Small intestine (tissue), 7 donors: ENCODE results near the gene IER3IP1. TPM values are rescaled to one million over a fixed set of nuclear protein-coding genes. Genes with fewer than 3 reads are reported as not detected.

Experiments used
- DNase-seq, 2 donors: peaks; one replicate each; pipeline versions ENCODE4 v3.0.0 to v3.0.0-alpha.2; 2013
- FAIRE-seq: peaks from 2 replicates; lab custom pipeline; 2012; peaks lifted over from hg19 to GRCh38; lab: Jason Lieb, UNC
- H3K27ac ChIP-seq, 3 donors: one replicate each; pipeline ENCODE4 v1.5.1; 2013; ENCODE audit warnings: low read length in 2 of 3, mild to moderate bottlenecking in 2 of 3, control low read depth in 1 of 3, inconsistent platforms in 1 of 3, low read depth in 1 of 3, moderate library complexity in 1 of 3
- H3K27me3 ChIP-seq, 3 donors: one replicate each; pipeline ENCODE4 v1.6.1; 2013; ENCODE audit warnings: low read length in 3 of 3, inconsistent platforms in 1 of 3; ENCODE audit not compliant: control insufficient read depth in 3 of 3, insufficient read depth in 3 of 3
- H3K36me3 ChIP-seq, 3 donors: one replicate each; pipeline ENCODE4 v1.6.1; 2013; ENCODE audit warnings: low read length in 3 of 3, inconsistent platforms in 1 of 3, low read depth in 1 of 3, mild to moderate bottlenecking in 1 of 3, moderate library complexity in 1 of 3; ENCODE audit not compliant: control insufficient read depth in 3 of 3, insufficient read depth in 2 of 3
- H3K4me1 ChIP-seq, 3 donors: one replicate each; pipeline ENCODE4 v1.6.1; 2013; ENCODE audit warnings: low read length in 2 of 3, inconsistent platforms in 1 of 3, low read depth in 1 of 3, mild to moderate bottlenecking in 1 of 3, moderate library complexity in 1 of 3; ENCODE audit not compliant: control insufficient read depth in 3 of 3, insufficient read depth in 2 of 3
- H3K4me3 ChIP-seq, 3 donors: one replicate each; pipeline ENCODE4 v1.5.1; 2013; ENCODE audit warnings: low read length in 3 of 3, control low read depth in 1 of 3, inconsistent platforms in 1 of 3, low read depth in 1 of 3, mild to moderate bottlenecking in 1 of 3, moderate library complexity in 1 of 3
- H3K9me3 ChIP-seq, 2 donors: one replicate each; pipeline ENCODE4 v1.6.1; 2013; ENCODE audit warnings: low read depth in 1 of 2, low read length in 1 of 2; ENCODE audit not compliant: control insufficient read depth in 2 of 2, insufficient read depth in 1 of 2
- WGBS, 3 donors: extraction: QIAGEN DNeasy Blood & Tissue Kit; methylation state at CpG; one replicate each; pipeline ENCODE4 v1.1.7; 2013; 5-methylcytosine and 5-hydroxymethylcytosine counted together
- polyA plus RNA-seq, 4 donors: library from polyadenylated mRNA; stranded (reverse) in 3 of 4; unstranded in 1 of 4; fragments of 200-250 nt in 3 of 4; fragments of 120-200 nt in 1 of 4; gene quantifications; one replicate each; pipeline versions ENCODE4 v1.2.1 to v1.2.3, GENCODE V29; 2013
- donor health status: healthy with polysubstance abuse.
- donor health status: control.
- donor health status: control.
- donor health status: Bipolar disorder and iron deficiency.
- donor health status: healthy.

The IER3IP1 gene
- polyA plus RNA-seq, 4 donors = 14.1 to 33.0 (median 17.8) TPM

DNA sequence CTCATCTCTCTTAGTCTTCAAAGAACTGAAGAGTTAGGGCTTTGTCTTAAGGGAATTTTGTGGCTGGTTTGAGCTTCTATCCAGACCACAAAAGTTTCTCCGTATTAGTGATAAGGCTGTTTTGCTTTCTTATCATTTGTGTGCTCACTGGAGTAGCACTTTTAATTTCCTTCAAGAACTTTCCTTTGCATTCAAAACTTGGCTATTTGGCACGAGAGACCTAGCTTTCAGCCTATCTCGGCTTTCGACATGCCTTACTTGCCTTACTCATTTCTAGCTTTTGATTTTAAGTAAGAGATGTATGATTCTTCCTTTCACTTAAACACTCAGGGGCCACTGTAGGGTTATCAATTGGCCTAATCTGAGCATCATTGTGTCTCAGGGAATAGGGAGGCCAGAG lies 55.7 kb downstream of the IER3IP1 start:
- FAIRE-seq (no peak), DNase-seq (no peak)
- WGBS, 3 donors = 62 to 84% (median 75%) methylated on average over 4 of the region's 4 CpGs
- Histone ChIP-seq H3K36me3 (peaks cover 0 to 8% (median 1%) of the 10 kb centered on the region in 3 donors), H3K27ac (no peak overlapping the region), H3K4me1 (no peaks in the 10 kb centered on the region), H3K27me3 (no peaks in the 10 kb centered on the region), H3K4me3 (no peak overlapping the region), H3K9me3 (no peaks in the 10 kb centered on the region)

GRCh38 chr18:47118981-47119380 lies 57.2 kb downstream of the IER3IP1 start:
- Histone ChIP-seq H3K36me3 (peaks cover 0 to 14% (median 7%) of the 10 kb centered on the region in 3 donors), H3K4me1 (no peaks in the 10 kb centered on the region), H3K27me3 (no peaks in the 10 kb centered on the region), H3K4me3 (no peak overlapping the region), H3K9me3 (no peaks in the 10 kb centered on the region), H3K27ac (no peak overlapping the region)
- 94 to 98% (median 95%) methylated on average over 2 of the region's 2 CpGs for WGBS, 3 donors
- DNase-seq (no peak), FAIRE-seq (no peak)

DNA sequence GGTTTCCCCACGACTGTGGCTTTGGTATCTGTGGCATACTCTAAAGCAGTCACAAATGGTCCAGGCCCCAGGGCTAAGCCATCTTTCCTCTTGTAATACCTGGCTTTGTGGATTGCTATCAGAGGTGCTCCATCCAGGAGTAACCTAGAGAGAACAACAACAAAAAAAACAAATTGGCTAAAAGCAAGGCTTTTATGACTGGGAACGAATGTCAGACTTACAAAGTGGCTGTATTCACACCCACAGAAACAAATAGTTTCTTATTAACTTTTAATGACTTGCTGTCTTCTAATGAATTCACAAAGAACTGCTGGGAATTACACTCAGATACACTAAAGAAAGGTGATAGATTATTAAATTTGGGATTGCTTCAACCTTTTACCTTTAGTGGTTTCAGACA lies 61.0 kb downstream of the IER3IP1 start:
- Histone ChIP-seq H3K4me3 (no peak overlapping the region), H3K9me3 (no peaks in the 10 kb centered on the region), H3K27ac (no peak overlapping the region), H3K27me3 (no peaks in the 10 kb centered on the region), H3K36me3 (peaks cover 0 to 19% (median 13%) of the 10 kb centered on the region in 3 donors), H3K4me1 (no peaks in the 10 kb centered on the region)
- FAIRE-seq (no peak), DNase-seq (no peak)
- WGBS, 3 donors = 77 to 79% (median 79%) methylated on average over 2 of the region's 2 CpGs

- Histone ChIP-seq H3K9me3 (no peaks in the 10 kb centered on the region), H3K27ac (no peak overlapping the region), H3K36me3 (peaks cover 0 to 25% (median 13%) of the 10 kb centered on the region in 3 donors), H3K4me3 (no peak overlapping the region), H3K27me3 (no peaks in the 10 kb centered on the region), H3K4me1 (no peaks in the 10 kb centered on the region)
- DNase-seq (no peak), FAIRE-seq (no peak)
- 93 to 96% (median 93%) methylated on average over 2 of the region's 2 CpGs for WGBS, 3 donors
Observed at GRCh38 chr18:47113796-47114540, 62.2 kb downstream of the IER3IP1 start.

DNA sequence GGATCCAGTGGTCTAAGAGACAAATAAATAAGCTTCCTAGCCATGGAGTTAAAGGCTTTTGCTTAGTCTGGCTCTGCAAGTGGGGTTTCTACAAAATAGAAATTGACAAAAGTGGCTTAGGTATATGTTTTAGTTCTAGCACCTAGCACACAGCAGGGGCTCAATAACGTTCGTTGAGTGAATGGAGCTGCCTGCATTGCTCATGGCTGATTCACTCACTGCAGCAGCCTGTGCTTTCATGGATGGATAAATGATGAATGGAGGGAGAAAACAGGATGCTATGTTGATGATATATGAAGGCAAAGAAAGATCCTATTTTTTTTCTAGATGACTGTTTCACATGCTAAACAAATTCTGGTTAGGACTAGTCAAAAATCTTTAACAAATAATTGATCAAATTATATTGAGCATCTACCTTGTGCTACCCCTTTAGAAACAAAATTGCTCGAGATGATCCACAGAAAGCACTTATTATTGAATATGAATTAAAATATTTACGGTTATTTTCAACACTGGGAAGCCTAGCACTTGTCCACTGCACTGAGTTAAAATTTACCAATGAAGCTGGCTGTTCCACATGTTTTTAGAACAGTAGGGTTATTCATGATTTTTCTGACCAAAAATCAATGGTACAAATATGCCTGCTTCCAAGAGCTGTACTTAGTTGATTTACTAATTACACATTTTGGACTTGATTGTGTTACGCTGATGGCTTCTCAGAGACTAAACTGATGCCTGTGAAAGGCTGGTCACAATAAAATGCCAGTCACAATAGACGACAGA lies 65.5 kb downstream of the IER3IP1 start:
- peaks cover 0 to 28% (median 27%) of the 10 kb centered on the region in 3 donors for H3K36me3 ChIP-seq
- H3K27me3 ChIP-seq = no peaks in the 10 kb centered on the region
- no peaks in the 10 kb centered on the region for H3K4me1 ChIP-seq
- DNase-seq (no peak), FAIRE-seq (no peak)
- H3K9me3 ChIP-seq = no peaks in the 10 kb centered on the region
- H3K27ac ChIP-seq = no peak overlapping the region
- WGBS, 3 donors = 83 to 91% (median 90%) methylated on average over 6 of the region's 6 CpGs
- H3K4me3 ChIP-seq = no peak overlapping the region

- H3K4me3 ChIP-seq = no peak overlapping the region
- no peak for FAIRE-seq
- H3K9me3 ChIP-seq = no peaks in the 10 kb centered on the region
- WGBS, 3 donors = 84 to 90% (median 89%) methylated on average over 1 of the region's 1 CpG
- H3K27ac ChIP-seq = no peak overlapping the region
- no peaks in the 10 kb centered on the region for H3K4me1 ChIP-seq
- no peaks in the 10 kb centered on the region for H3K27me3 ChIP-seq
- peaks cover 0 to 25% (median 24%) of the 10 kb centered on the region in 3 donors for H3K36me3 ChIP-seq
- DNase-seq = no peak
Observed at GRCh38 chr18:47109720-47110119, 66.4 kb downstream of the IER3IP1 start.

DNA sequence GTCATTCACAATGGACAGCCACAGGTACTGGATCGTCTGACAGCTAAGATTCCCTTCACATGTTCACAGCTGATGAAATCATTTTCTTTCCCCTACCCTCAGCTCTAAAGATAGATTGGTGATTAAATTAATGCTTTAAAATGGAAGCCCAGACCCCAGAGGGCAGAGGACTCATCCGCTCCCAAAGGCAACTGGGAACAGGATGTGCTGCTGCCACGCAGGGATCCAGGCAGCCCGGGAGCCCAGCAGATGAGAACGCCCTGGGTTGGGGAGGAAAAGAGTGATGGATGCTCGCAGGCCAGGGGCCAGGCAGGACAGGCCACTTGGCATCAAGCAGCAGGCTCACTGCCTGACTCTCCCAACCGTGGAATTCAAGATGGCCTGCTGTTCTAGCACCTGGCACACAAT lies 67.2 kb downstream of the IER3IP1 start:
- Histone ChIP-seq H3K27me3 (no peaks in the 10 kb centered on the region), H3K9me3 (no peaks in the 10 kb centered on the region), H3K27ac (no peak overlapping the region), H3K4me1 (no peaks in the 10 kb centered on the region), H3K36me3 (peaks cover 0 to 24% (median 22%) of the 10 kb centered on the region in 3 donors), H3K4me3 (no peak overlapping the region)
- WGBS, 3 donors = 90 to 96% (median 94%) methylated on average over 7 of the region's 7 CpGs
- no peak for FAIRE-seq
- no peak for DNase-seq

DNA sequence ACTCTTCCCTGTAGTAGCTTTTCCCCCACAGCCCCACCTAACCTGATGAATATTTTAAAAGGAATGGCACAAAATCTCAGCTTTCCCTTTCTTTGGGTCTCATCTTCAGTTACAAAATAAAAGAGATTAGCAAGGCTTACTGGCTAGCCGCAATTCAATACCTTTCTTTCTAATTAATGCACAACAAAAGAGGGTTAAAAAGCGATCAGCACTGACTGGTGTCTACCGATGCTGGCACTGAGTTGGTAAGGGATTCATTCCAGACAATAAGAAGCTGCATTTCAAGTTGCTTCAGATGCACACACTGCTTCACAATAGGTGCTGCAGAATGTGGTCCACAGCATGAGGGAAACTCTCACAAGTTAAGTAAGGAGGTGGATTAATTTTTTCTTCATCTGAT lies 67.8 kb downstream of the IER3IP1 start:
- H3K36me3 ChIP-seq = peaks cover 0 to 27% (median 20%) of the 10 kb centered on the region in 3 donors
- no peak overlapping the region for H3K27ac ChIP-seq
- no peaks in the 10 kb centered on the region for H3K27me3 ChIP-seq
- H3K4me1 ChIP-seq = no peaks in the 10 kb centered on the region
- WGBS, 3 donors = 86 to 91% (median 91%) methylated on average over 3 of the region's 3 CpGs
- H3K9me3 ChIP-seq = no peaks in the 10 kb centered on the region
- no peak for DNase-seq
- H3K4me3 ChIP-seq = no peak overlapping the region
- no peak for FAIRE-seq
